22Rv1 (cell line): ENCODE data around the gene NTNG1.

Source experiments
- H3K27ac ChIP-seq: fragments of 450-650 bp; 2 replicates; pipeline ENCODE4 v1.5.1; 2017
- ZFX ChIP-seq: fragments of 450-650 bp; IDR thresholded peaks from 2 replicates; pipeline ENCODE4 v1.6.1; 2017; ENCODE audit warnings: antibody characterized with exemption, borderline replicate concordance
- TF ChIP-seq, protein P1 (sequence below): fragments of 450-650 bp; IDR thresholded peaks from 2 replicates; pipeline ENCODE4 v1.5.1; 2017; ENCODE audit warnings: mild to moderate bottlenecking

NTNG1 gene

DNA sequence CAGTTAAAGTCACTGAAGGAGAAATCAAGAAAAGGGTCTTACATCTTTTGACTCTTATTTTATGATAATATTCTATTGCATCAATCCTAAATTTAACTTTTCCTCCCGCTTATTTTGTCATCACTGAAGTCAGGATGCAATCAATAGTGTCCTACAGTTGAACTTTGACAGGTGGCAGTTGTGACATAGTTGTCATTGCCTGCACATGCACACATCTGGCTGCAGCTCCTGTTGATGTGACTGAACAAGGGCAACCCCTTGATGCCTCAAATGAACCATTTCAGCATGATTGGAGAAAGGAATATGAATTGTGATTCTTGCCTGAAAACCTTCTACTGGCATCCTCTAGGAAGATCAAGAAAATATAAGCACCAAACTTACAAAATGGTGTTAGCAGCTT is 157.7 kb downstream of the NTNG1 start:
- H3K27ac ChIP-seq: no peak overlapping the region
- no peak for TF ChIP-seq ZFX
- TF ChIP-seq, protein P1, sequence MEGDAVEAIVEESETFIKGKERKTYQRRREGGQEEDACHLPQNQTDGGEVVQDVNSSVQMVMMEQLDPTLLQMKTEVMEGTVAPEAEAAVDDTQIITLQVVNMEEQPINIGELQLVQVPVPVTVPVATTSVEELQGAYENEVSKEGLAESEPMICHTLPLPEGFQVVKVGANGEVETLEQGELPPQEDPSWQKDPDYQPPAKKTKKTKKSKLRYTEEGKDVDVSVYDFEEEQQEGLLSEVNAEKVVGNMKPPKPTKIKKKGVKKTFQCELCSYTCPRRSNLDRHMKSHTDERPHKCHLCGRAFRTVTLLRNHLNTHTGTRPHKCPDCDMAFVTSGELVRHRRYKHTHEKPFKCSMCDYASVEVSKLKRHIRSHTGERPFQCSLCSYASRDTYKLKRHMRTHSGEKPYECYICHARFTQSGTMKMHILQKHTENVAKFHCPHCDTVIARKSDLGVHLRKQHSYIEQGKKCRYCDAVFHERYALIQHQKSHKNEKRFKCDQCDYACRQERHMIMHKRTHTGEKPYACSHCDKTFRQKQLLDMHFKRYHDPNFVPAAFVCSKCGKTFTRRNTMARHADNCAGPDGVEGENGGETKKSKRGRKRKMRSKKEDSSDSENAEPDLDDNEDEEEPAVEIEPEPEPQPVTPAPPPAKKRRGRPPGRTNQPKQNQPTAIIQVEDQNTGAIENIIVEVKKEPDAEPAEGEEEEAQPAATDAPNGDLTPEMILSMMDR: no peak

- TF ChIP-seq ZFX: no peak
- TF ChIP-seq, protein P1: no peak
- H3K27ac ChIP-seq: no peak overlapping the region
These were observed 158.7 kb downstream of the NTNG1 start for GRCh38 chr1:107299521-107299920.

DNA sequence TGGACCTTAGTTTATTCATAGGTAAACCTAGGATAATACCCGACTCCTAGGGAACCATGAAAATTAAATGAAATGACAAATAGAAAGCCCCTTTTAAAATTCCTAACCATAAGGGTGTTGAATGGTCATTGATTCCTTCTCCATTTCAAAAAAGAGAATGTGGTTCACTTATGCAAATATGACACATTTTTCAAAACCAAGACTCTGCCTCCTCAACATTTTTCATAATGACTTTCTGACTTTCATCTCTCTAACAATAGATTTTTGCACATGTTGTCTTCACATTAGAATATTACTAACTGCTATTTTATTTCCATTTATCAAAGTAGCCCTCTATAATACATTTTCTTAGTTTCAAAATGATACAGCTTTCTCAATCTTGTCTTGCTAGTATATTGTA is 169.1 kb downstream of the NTNG1 start:
- no peak overlapping the region for H3K27ac ChIP-seq
- TF ChIP-seq ZFX: no peak
- TF ChIP-seq, protein P1: no peak

DNA sequence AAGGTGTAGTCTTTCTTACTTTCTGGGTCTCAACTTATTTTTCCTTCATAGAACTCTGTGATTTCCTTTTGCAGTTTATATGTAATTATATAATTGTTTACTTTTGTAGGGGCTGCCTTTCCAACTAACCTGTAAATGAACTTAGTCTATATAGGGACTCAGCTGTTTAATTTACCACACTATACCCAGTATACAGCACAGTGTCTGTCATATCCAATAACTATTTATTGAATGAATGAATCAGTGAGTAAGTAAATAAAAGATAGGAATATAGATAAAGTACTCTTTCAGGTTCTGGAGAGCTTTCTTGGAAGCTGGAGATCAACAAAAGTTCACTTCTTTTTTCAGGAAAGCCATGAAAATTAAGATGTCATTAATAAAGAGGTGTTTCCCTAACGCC is 174.8 kb downstream of the NTNG1 start:
- no peak for TF ChIP-seq ZFX
- TF ChIP-seq, protein P1: no peak
- no peak overlapping the region for H3K27ac ChIP-seq

- TF ChIP-seq, protein P1: no peak
- TF ChIP-seq ZFX: no peak
- no peak overlapping the region for H3K27ac ChIP-seq
These were observed 178.1 kb downstream of the NTNG1 start for GRCh38 chr1:107318932-107319331.

DNA sequence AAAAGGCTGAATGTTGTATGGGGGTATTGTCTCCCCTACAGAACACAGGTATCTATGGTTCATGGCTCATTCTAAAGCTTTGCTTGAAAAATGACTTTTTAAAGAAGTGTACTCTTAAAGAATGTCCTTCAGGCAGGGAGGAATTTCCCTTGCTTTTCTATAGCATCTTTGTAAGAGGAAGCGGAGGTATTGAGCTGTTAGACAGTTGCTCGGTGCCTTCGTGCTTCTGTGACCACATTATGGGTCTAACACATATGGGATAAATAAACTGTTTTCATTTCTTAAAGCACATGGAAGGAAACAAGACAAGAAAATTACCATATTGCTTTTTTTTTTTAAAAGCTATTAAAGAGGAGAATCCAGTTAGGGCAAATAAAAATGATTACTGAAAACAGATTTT is 182.9 kb downstream of the NTNG1 start:
- no peak overlapping the region for H3K27ac ChIP-seq
- no peak for TF ChIP-seq ZFX
- TF ChIP-seq, protein P1: no peak

DNA sequence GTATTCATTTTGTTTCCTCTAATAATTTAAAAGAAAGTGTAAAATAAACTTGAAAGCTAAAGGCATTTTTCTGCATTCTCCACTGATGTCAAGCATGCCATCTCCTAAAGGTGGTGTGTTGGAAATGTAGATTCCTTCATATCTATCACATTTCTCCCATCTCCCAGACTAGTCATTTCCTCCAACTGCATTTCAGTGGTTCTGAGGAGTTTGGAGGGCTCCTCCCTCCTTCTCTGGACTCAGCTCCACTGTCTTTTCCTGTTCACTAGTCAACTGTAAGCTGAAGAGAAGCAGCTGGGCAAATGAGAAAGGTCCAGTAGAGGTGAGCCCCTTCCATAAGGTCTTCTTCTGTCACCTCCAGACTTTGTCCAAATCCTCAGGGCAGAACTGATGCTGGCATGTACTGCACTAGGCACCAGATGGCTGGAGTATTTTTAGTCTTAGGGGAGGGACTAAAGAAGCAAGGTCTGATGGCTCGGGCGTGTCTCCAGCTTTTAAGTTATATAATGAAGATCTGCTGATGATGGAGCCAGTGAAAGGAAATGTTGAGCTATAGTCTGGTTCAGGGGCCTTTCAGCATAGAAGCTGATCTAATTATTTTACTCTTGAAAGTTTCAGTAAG is 186.1 kb downstream of the NTNG1 start:
- no peak overlapping the region for H3K27ac ChIP-seq
- TF ChIP-seq, protein P1: no peak
